Gastrocnemius medialis (tissue), 4 donors: ENCODE data around the gene CTSE.

Source experiments
- CTCF ChIP-seq, 5 experiments: fragments of 450-650 bp in 3 of 5; fragments of 200-600 bp in 2 of 5; sonication (generic) in 2 of 5; IDR thresholded peaks in 4 of 5; conservative IDR thresholded peaks in 1 of 5; 1 replicate in 4 of 5; 2 replicates in 1 of 5; pipeline ENCODE4 v1.5.1; 2016 to 2019; ENCODE audit warnings: antibody characterized with exemption in 5 of 5, mild to moderate bottlenecking in 3 of 5, moderate library complexity in 3 of 5
- POLR2A ChIP-seq, 2 donors: fragments of 450-650 bp; IDR thresholded peaks; one replicate each; pipeline ENCODE4 v1.6.1; 2017; ENCODE audit warnings: antibody characterized with exemption in 2 of 2, mild to moderate bottlenecking in 2 of 2, moderate library complexity in 2 of 2

DNA sequence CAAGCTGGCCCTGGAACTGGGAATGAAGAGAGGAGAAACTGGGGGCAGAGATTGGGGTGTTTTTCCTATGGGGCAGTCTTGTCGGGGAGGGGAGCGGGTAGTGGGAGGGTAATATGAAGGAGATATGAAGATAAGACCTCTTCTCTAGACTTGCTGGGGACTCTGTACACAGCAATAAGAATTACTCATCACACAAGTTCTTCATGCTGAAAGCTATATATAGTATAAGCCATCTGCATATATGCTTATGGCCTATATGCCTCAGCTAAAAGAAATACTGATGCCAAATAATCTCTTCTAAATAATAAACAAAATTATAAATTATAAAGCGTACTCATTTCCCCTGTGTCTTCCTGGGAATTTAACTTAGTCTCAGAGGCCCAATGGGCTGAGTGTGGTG lies 37.1 kb upstream of the CTSE start:
- TF ChIP-seq CTCF (IDR thresholded peaks at IDR 0.05 in 4 of 5, conservative IDR thresholded peaks at IDR 0.05 in 1 of 5) (no peak), POLR2A (IDR thresholded peaks at IDR 0.05) (no peak)
